Measurements from ENCODE around the gene PROX2.

The PROX2 gene

GRCh38 chr14:74881431-74882102 lies 5.6 kb upstream of the PROX2 start, which contains the start of gene DLST:
DLST (plus strand) TSS chr14:74881916; CDS start chr14:74881954, 38 bp downstream.
- H3K9me3 ChIP-seq (ENCODE audit: insufficient read depth, low read length): no peaks in the 10 kb centered on the region
- peak within 1 kb of the TSS; percentile 90 for H3K4me3 ChIP-seq (ENCODE audit: low read length)
- peaks cover 39% of the 10 kb centered on the region for H4K20me1 ChIP-seq (ENCODE audit: insufficient read depth, low read length)
- H2AFZ ChIP-seq (ENCODE audit: low read depth, low read length): peak within 1 kb of the TSS; percentile 73
- H3K4me2 ChIP-seq (ENCODE audit: low read length): peak within 1 kb of the TSS; percentile 99
- H3K4me1 ChIP-seq (ENCODE audit: low read length): peaks cover 19% of the 10 kb centered on the region
- H3K27ac ChIP-seq (ENCODE audit: low read length): peak within 1 kb of the TSS; percentile 57
- TF ChIP-seq CTCF (IDR thresholded peaks at IDR 0.05; ENCODE audit: low read depth, low read length) (no peak), EZH2phosphoT487 (IDR thresholded peaks at IDR 0.05; ENCODE audit: low read depth) (no peak)
- H3K27me3 ChIP-seq (ENCODE audit: low read depth, low read length): no peaks in the 10 kb centered on the region
- peaks cover 52% of the 10 kb centered on the region for H3K79me2 ChIP-seq (ENCODE audit: low read length)
- peaks cover 7% of the 10 kb centered on the region for H3K36me3 ChIP-seq (replicated peaks; ENCODE audit: low read depth, low read length)
- peak within 1 kb of the TSS; percentile 82 for H3K9ac ChIP-seq (ENCODE audit: low read length)

GRCh38 chr14:74879427-74880182 lies 3.7 kb upstream of the PROX2 start:
- Histone ChIP-seq H3K4me3 (ENCODE audit: low read length) (no peak overlapping the region), H3K9me3 (ENCODE audit: insufficient read depth, low read length) (no peaks in the 10 kb centered on the region), H3K36me3 (replicated peaks; ENCODE audit: low read depth, low read length) (peaks cover 7% of the 10 kb centered on the region), H3K79me2 (ENCODE audit: low read length) (peaks cover 32% of the 10 kb centered on the region), H3K9ac (ENCODE audit: low read length) (no peak overlapping the region), H2AFZ (ENCODE audit: low read depth, low read length) (no peak overlapping the region; the same call in none of the 2 replicates), H3K27me3 (ENCODE audit: low read depth, low read length) (no peaks in the 10 kb centered on the region), H3K4me2 (ENCODE audit: low read length) (no peak overlapping the region), H4K20me1 (ENCODE audit: insufficient read depth, low read length) (peaks cover 24% of the 10 kb centered on the region), H3K27ac (ENCODE audit: low read length) (no peak overlapping the region), H3K4me1 (ENCODE audit: low read length) (peaks cover 28% of the 10 kb centered on the region)
- no peak for TF ChIP-seq CTCF (IDR thresholded peaks at IDR 0.05; ENCODE audit: low read depth, low read length)
- TF ChIP-seq EZH2phosphoT487 (IDR thresholded peaks at IDR 0.05; ENCODE audit: low read depth): no peak

GRCh38 chr14:74875204-74875603 lies 741 bp downstream of the PROX2 start:
- peaks cover 9% of the 10 kb centered on the region for H3K4me1 ChIP-seq (ENCODE audit: low read length)

More at GRCh38 chr14:74875204-74875603, 741 bp downstream of the PROX2 start:
- no peaks in the 10 kb centered on the region for H3K27me3 ChIP-seq (ENCODE audit: low read depth, low read length)
- TF ChIP-seq CTCF (IDR thresholded peaks at IDR 0.05; ENCODE audit: low read depth, low read length) (no peak), EZH2phosphoT487 (IDR thresholded peaks at IDR 0.05; ENCODE audit: low read depth) (no peak)
- no peaks in the 10 kb centered on the region for H3K79me2 ChIP-seq (ENCODE audit: low read length)
- no peak overlapping the region for H3K4me2 ChIP-seq (ENCODE audit: low read length)
- H3K4me3 ChIP-seq (ENCODE audit: low read length): no peak overlapping the region
- no peaks in the 10 kb centered on the region for H3K9me3 ChIP-seq (ENCODE audit: insufficient read depth, low read length)
- no peak overlapping the region for H3K27ac ChIP-seq (ENCODE audit: low read length)
- H2AFZ ChIP-seq (ENCODE audit: low read depth, low read length): no peak overlapping the region
- no peaks in the 10 kb centered on the region for H4K20me1 ChIP-seq (ENCODE audit: insufficient read depth, low read length)
- no peaks in the 10 kb centered on the region for H3K36me3 ChIP-seq (replicated peaks; ENCODE audit: low read depth, low read length)
- no peak overlapping the region for H3K9ac ChIP-seq (ENCODE audit: low read length)
